ENCODE results near the gene PEAK1.
A peak's percentile ranks its signal among the peaks of the same experiment; 100 is the strongest.

The PEAK1 gene

GRCh38 chr15:77440378-77440999, 20.6 kb upstream of the PEAK1 start:
- H3K36me3 Mint-ChIP-seq (ENCODE audit: low read depth), result peaks cover 8% of the 10 kb centered on the region
- no peak overlapping the region for H3K4me3 Mint-ChIP-seq
- no peaks in the 10 kb centered on the region for H3K9me3 Mint-ChIP-seq
- H3K27ac Mint-ChIP-seq, result no peak overlapping the region
- H3K4me1 Mint-ChIP-seq (ENCODE audit: low read depth), result peaks cover 41% of the 10 kb centered on the region
- no peaks in the 10 kb centered on the region for H3K27me3 Mint-ChIP-seq

- Mint-ChIP-seq H3K9me3 (no peaks in the 10 kb centered on the region), H3K27ac (no peak overlapping the region), H3K4me1 (ENCODE audit: low read depth) (peaks cover 36% of the 10 kb centered on the region), H3K36me3 (ENCODE audit: low read depth) (peaks cover 8% of the 10 kb centered on the region), H3K4me3 (no peak overlapping the region), H3K27me3 (no peaks in the 10 kb centered on the region)
Measured at GRCh38 chr15:77437264-77437663, 17.4 kb upstream of the PEAK1 start.

DNA sequence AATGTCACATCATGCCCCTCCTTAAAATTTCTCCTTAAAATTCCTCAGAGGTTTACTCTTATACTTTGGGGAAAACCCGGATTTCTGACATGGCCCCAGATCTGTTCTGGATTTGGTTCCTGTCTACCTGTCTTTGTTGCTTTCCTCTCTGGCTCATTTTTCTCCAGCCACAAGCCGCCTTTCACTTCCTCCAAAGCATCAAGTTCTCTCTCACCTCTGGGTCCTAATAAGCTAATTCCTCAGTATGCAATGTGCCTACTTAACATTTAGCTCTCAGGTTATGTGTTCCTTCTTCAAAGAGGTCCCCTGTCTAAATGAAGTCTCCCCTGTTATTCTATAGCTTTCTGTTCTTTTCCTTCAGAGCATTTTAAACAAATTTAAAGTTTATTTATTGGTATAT, 16.9 kb upstream of the PEAK1 start:
- no peaks in the 10 kb centered on the region for H3K9me3 Mint-ChIP-seq
- peaks cover 8% of the 10 kb centered on the region for H3K36me3 Mint-ChIP-seq (ENCODE audit: low read depth)
- no peak overlapping the region for H3K27ac Mint-ChIP-seq
- H3K27me3 Mint-ChIP-seq, result no peaks in the 10 kb centered on the region
- H3K4me3 Mint-ChIP-seq, result no peak overlapping the region
- peaks cover 33% of the 10 kb centered on the region for H3K4me1 Mint-ChIP-seq (ENCODE audit: low read depth)

DNA sequence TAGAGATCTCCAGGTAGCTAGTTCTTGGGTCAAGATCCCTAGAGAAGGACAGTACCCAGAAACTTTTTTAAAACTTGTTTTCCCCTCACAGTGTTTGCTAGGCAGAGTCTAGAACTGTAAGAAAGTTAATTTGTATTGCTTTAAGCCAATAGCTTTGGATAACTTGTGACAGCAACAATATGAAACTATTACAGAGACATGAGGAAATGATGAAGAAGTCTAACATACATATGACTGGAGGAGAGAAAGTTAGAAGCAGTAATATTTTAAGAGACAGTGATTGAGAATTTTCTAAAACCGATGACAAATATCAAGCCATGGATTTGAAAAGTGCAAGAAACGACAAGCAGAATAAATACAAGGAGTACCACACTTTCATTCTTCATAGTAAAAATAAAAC, 10.7 kb upstream of the PEAK1 start:
- H3K9me3 Mint-ChIP-seq, result no peaks in the 10 kb centered on the region
- H3K36me3 Mint-ChIP-seq (ENCODE audit: low read depth), result peaks cover 5% of the 10 kb centered on the region
- H3K4me3 Mint-ChIP-seq, result no peak overlapping the region
- H3K27ac Mint-ChIP-seq, result no peak overlapping the region
- no peaks in the 10 kb centered on the region for H3K27me3 Mint-ChIP-seq
- peaks cover 43% of the 10 kb centered on the region for H3K4me1 Mint-ChIP-seq (ENCODE audit: low read depth)

DNA sequence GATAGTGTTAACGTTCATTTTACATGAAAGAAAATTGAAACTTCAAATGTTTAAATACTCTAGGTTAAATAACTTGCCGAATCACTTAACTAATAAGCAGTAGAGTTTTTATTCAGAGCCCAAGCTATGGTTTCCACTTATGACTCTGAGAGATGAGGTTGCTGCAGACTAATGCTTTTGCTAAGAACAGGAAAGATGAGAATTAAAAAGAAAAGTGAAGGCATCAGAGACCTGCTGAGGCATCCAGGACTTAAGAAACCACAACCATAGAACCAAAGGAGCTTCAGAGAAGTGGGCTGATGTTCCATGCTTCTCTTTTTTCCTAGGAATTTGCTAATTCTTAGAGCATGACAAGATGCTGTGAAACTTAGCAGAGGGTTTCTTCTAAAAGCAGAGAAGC, 10.3 kb upstream of the PEAK1 start:
- Mint-ChIP-seq H3K4me3 (no peak overlapping the region), H3K4me1 (ENCODE audit: low read depth) (peaks cover 45% of the 10 kb centered on the region), H3K9me3 (no peaks in the 10 kb centered on the region), H3K27me3 (no peaks in the 10 kb centered on the region), H3K36me3 (ENCODE audit: low read depth) (peaks cover 4% of the 10 kb centered on the region), H3K27ac (no peak overlapping the region)

GRCh38 chr15:77426871-77427270, 7.0 kb upstream of the PEAK1 start:
- Mint-ChIP-seq H3K4me1 (ENCODE audit: low read depth) (peaks cover 73% of the 10 kb centered on the region), H3K36me3 (ENCODE audit: low read depth) (peaks cover 8% of the 10 kb centered on the region), H3K27ac (no peak overlapping the region), H3K4me3 (no peak overlapping the region), H3K27me3 (no peaks in the 10 kb centered on the region), H3K9me3 (no peaks in the 10 kb centered on the region)

DNA sequence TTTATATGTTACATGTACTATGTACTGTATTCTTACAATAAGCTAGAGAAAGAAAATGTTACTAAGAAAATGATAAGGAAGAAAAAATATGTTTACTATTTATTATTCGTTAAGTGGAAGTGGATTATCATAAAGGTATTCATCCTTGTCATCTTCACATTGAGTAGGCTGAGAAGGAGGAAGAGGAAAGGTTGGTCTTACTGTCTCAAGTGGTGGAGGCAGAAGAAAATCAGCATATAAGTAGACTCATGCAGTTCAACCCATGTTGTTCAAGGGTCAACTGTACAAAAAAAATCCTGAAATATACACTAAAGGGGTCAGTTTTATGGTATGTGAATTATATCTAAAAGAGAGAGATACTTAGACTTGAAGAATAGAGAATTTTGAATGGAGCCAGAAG, 6.5 kb upstream of the PEAK1 start:
- Mint-ChIP-seq H3K27me3 (no peaks in the 10 kb centered on the region), H3K4me1 (ENCODE audit: low read depth) (peaks cover 78% of the 10 kb centered on the region), H3K4me3 (no peak overlapping the region), H3K36me3 (ENCODE audit: low read depth) (peaks cover 8% of the 10 kb centered on the region), H3K9me3 (no peaks in the 10 kb centered on the region), H3K27ac (peak overlapping the region; percentile 4)

- no peaks in the 10 kb centered on the region for H3K27me3 Mint-ChIP-seq
Measured at GRCh38 chr15:77425104-77425503, 5.2 kb upstream of the PEAK1 start.

GRCh38 chr15:77421370-77421700, 1.4 kb upstream of the PEAK1 start:
- peaks cover 8% of the 10 kb centered on the region for H3K36me3 Mint-ChIP-seq (ENCODE audit: low read depth)
- H3K27ac Mint-ChIP-seq, result peak overlapping the region; percentile 99
- H3K4me1 Mint-ChIP-seq (ENCODE audit: low read depth), result peaks cover 73% of the 10 kb centered on the region
- H3K4me3 Mint-ChIP-seq, result peak overlapping the region; percentile 98
- no peaks in the 10 kb centered on the region for H3K27me3 Mint-ChIP-seq
- H3K9me3 Mint-ChIP-seq, result no peaks in the 10 kb centered on the region

More at GRCh38 chr15:77425104-77425503, 5.2 kb upstream of the PEAK1 start:
- no peak overlapping the region for H3K27ac Mint-ChIP-seq
- peaks cover 75% of the 10 kb centered on the region for H3K4me1 Mint-ChIP-seq (ENCODE audit: low read depth)
- no peaks in the 10 kb centered on the region for H3K9me3 Mint-ChIP-seq
- no peak overlapping the region for H3K4me3 Mint-ChIP-seq
- peaks cover 8% of the 10 kb centered on the region for H3K36me3 Mint-ChIP-seq (ENCODE audit: low read depth)

GRCh38 chr15:77420610-77421369, 886 bp upstream of the PEAK1 start, which contains the start of gene HMG20A:
Gene HMG20A (plus strand): TSS chr15:77420888. CDS start chr15:77458408, 37,520 bp downstream.
- Mint-ChIP-seq H3K9me3 (no peaks in the 10 kb centered on the region), H3K4me1 (ENCODE audit: low read depth) (peaks cover 68% of the 10 kb centered on the region), H3K27ac (peak within 1 kb of the TSS; percentile 99), H3K4me3 (peak within 1 kb of the TSS; percentile 98), H3K36me3 (ENCODE audit: low read depth) (peaks cover 8% of the 10 kb centered on the region), H3K27me3 (no peaks in the 10 kb centered on the region)

- peaks cover 52% of the 10 kb centered on the region for H3K4me1 Mint-ChIP-seq (ENCODE audit: low read depth)
- H3K9me3 Mint-ChIP-seq, result no peaks in the 10 kb centered on the region
- H3K27me3 Mint-ChIP-seq, result no peaks in the 10 kb centered on the region
- H3K27ac Mint-ChIP-seq, result peak overlapping the region; percentile 96
- peaks cover 4% of the 10 kb centered on the region for H3K36me3 Mint-ChIP-seq (ENCODE audit: low read depth)
- H3K4me3 Mint-ChIP-seq, result peak overlapping the region; percentile 97
Measured at GRCh38 chr15:77418966-77419835, 703 bp downstream of the PEAK1 start.

DNA sequence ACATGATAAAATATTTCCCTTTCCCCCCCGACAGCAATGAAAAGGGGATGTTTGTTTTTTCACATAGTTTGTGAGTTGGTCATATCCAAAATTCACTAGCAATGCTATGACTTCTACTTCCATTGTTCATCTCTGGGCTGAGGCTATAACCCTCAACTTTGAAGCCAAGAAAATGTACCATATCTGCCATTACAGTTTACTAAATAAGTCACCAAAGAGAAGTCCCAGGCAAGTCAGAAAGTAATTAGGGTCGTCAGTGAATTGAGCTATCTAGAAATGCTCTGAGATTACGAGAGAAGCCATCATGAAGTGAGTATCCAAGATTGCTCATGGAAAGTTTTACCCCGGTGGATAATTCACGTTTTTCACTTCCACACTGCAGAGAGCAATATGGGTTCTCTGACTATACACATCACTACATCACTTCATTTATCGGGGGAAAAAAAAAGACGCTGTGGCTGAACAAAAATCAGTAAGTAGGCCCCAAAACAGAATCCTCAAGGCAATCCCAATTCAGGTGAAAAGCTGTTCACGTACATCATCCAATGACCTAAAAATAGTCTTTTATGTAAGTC, 1.4 kb downstream of the PEAK1 start:
- peak overlapping the region; percentile 96 for H3K27ac Mint-ChIP-seq
- peaks cover 4% of the 10 kb centered on the region for H3K36me3 Mint-ChIP-seq (ENCODE audit: low read depth)
- H3K4me1 Mint-ChIP-seq (ENCODE audit: low read depth), result peaks cover 45% of the 10 kb centered on the region
- no peaks in the 10 kb centered on the region for H3K27me3 Mint-ChIP-seq
- peak overlapping the region; percentile 97 for H3K4me3 Mint-ChIP-seq
- no peaks in the 10 kb centered on the region for H3K9me3 Mint-ChIP-seq

DNA sequence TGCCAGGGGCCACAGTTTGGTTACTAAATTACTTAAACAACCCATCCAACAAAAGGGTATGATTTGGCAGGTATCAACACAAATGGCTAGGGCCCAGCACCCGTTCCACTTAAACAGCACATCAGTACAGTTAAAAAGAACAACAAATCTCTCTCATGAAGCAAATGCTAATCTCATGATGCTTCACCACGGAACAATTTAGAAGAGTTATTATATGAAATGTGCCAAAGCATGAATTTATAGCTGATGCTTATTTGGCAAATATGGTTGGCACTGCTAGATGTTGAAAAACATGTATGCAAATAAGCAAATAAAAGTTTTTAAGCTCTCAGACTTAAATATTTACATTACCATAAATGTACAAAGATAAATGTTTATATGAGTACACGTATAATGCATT, 2.3 kb downstream of the PEAK1 start:
- Mint-ChIP-seq H3K36me3 (ENCODE audit: low read depth) (peaks cover 4% of the 10 kb centered on the region), H3K27ac (no peak overlapping the region), H3K4me3 (no peak overlapping the region), H3K4me1 (ENCODE audit: low read depth) (peaks cover 37% of the 10 kb centered on the region), H3K27me3 (no peaks in the 10 kb centered on the region), H3K9me3 (no peaks in the 10 kb centered on the region)

DNA sequence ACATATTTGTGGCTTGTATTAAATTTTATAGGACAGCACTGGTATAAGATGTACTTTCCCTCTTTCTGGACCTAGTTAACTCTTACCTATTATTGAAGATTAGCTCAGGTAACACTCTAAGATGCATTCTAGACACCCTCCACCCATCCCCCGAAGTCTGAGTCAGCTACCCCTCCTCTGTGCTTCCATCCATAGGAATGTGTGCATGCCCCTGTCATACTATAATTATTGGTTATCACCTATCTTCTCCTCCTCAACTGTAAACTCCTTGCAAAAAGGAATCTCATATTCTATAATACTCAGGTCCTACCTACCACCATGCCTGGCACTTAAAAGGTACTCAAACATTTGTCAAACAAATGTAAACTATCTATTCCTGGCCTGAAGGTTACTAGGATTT, 3.0 kb downstream of the PEAK1 start:
- Mint-ChIP-seq H3K9me3 (no peaks in the 10 kb centered on the region), H3K27me3 (no peaks in the 10 kb centered on the region), H3K4me3 (no peak overlapping the region), H3K36me3 (ENCODE audit: low read depth) (peaks cover 4% of the 10 kb centered on the region), H3K4me1 (ENCODE audit: low read depth) (peaks cover 37% of the 10 kb centered on the region), H3K27ac (no peak overlapping the region)

- Mint-ChIP-seq H3K27me3 (no peaks in the 10 kb centered on the region), H3K27ac (no peak overlapping the region), H3K36me3 (ENCODE audit: low read depth) (peaks cover 4% of the 10 kb centered on the region), H3K4me1 (ENCODE audit: low read depth) (peaks cover 31% of the 10 kb centered on the region), H3K9me3 (no peaks in the 10 kb centered on the region), H3K4me3 (no peak overlapping the region)
Measured at GRCh38 chr15:77416148-77416455, 3.8 kb downstream of the PEAK1 start.

Data from stimulated activated naive CD8-positive, alpha-beta T cell treated with anti-CD3 and anti-CD28 coated beads, Interleukin-15, Interleukin-2, amounts not matched to agents 100 ng/mL and 50 ng/mL, for 24 hours (primary cell).